NT2/D1 (cell line): ENCODE data around the gene GRIN1.
A peak's percentile ranks its signal among the peaks of the same experiment; 100 is the strongest.

ENCODE experiments used
- DNase-seq: peaks from one replicate; pipeline ENCODE4 v3.0.0-alpha.2; 2011; ENCODE audit warnings: low read depth, low spot score
- H3K27me3 ChIP-seq: 2 replicates; pipeline ENCODE4 v1.6.0; 2011; ENCODE audit warnings: mild to moderate bottlenecking; ENCODE audit not compliant: insufficient read length, insufficient read depth
- H3K36me3 ChIP-seq: 2 replicates; pipeline ENCODE4 v1.6.1; 2011; ENCODE audit warnings: mild to moderate bottlenecking, low read length, mixed read lengths; ENCODE audit not compliant: insufficient read depth, insufficient read length
- H3K4me1 ChIP-seq: 2 replicates; pipeline ENCODE4 v1.5.1; 2011; ENCODE audit not compliant: insufficient read depth, insufficient read length
- H3K4me3 ChIP-seq: 2 replicates; pipeline ENCODE4 v1.5.1; 2011; ENCODE audit warnings: low read depth; ENCODE audit not compliant: insufficient read length
- H3K9ac ChIP-seq: 2 replicates; pipeline ENCODE4 v1.6.0; 2011; ENCODE audit warnings: low read depth; ENCODE audit not compliant: insufficient read length
- H3K9me3 ChIP-seq: 2 replicates; pipeline ENCODE4 v1.5.1; 2011; ENCODE audit warnings: mild to moderate bottlenecking, low read length; ENCODE audit not compliant: insufficient read depth
- SUZ12 ChIP-seq: IDR thresholded peaks from 2 replicates; pipeline ENCODE4 v1.6.1; 2011; ENCODE audit not compliant: insufficient read length, insufficient read depth; ENCODE audit errors: extremely low read depth
- YY1 ChIP-seq: IDR thresholded peaks from 2 replicates; pipeline ENCODE4 v1.6.1; 2011; ENCODE audit not compliant: insufficient read length, insufficient read depth
- ZNF274 ChIP-seq: IDR thresholded peaks from 2 replicates; pipeline ENCODE4 v1.6.1; 2011; ENCODE audit warnings: mild to moderate bottlenecking, low read depth, low read length

GRIN1 gene

GRCh38 chr9:137204731-137205125 lies 65.8 kb downstream of the GRIN1 start:
- peaks cover 17% of the 10 kb centered on the region for H3K4me1 ChIP-seq
- H3K27me3 ChIP-seq, result no peaks in the 10 kb centered on the region
- no peak for DNase-seq
- TF ChIP-seq ZNF274, result no peak
- no peak for TF ChIP-seq YY1
- no peak for TF ChIP-seq SUZ12
- H3K9ac ChIP-seq, result peak overlapping the region; percentile 97
- no peaks in the 10 kb centered on the region for H3K9me3 ChIP-seq
- peaks cover 45% of the 10 kb centered on the region for H3K36me3 ChIP-seq
- H3K4me3 ChIP-seq, result peak overlapping the region; percentile 99

DNA sequence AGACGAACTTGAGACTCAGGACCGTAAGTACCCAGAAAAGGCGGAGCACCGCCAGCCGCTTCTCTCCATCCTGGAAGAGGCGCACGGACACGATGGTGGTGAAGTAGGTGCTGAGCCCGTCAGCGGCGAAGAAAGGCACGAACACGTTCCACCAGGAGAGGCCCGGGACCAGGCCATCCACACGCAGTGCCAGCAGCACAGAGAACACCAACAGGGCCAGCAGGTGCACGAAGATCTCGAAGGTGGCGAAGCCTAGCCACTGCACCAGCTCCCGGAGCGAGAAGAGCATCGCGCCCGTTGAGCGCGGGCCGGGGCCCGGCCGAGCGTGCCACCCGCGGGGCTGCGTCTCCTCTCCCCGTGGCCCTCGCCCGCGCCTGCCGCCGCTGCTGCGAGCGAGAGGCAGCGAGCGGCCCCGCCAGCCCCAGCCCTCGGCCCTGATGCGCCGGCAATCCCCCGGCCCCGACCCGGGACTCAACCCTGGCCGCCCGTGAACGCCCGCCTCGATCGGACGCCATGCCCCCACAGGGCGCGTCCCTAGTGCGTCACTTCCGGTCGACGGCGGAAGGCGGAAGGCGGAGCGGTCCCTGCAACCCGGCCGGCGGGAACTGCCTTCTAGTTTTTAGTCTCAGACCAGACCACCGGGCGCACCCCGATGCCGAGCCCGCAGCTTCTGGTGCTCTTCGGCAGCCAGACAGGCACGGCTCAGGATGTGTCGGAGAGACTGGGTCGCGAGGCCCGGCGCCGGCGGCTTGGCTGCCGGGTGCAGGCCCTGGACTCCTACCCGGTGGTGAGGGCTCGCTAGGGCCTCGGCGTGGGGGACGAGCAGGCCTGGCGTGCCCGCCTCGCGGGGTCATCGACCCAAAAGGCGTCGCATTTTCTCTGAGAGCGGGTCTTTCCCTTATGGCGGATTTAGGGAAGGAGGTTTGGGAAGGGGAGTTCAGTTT lies 66.4 kb downstream of the GRIN1 start, which contains the start of the genes NDOR1 and TMEM203:
TSS of gene NDOR1 (plus strand) at position 575 of the 944 bp plus-strand sequence. CDS start at position 653, 78 bp downstream.
TSS of gene TMEM203 (minus strand) at position 523 of the 944 bp plus-strand sequence. CDS start at position 289, 234 bp downstream.
- Histone ChIP-seq H3K9ac (peak within 1 kb of the TSS; percentile 97), H3K4me3 (peak within 1 kb of the TSS; percentile 99), H3K36me3 (peaks cover 51% of the 10 kb centered on the region), H3K4me1 (peaks cover 17% of the 10 kb centered on the region), H3K27me3 (no peaks in the 10 kb centered on the region), H3K9me3 (no peaks in the 10 kb centered on the region)
- TF ChIP-seq YY1 (peak; percentile 75), ZNF274 (no peak), SUZ12 (no peak)
- DNase-seq, result peak; percentile 82

DNA sequence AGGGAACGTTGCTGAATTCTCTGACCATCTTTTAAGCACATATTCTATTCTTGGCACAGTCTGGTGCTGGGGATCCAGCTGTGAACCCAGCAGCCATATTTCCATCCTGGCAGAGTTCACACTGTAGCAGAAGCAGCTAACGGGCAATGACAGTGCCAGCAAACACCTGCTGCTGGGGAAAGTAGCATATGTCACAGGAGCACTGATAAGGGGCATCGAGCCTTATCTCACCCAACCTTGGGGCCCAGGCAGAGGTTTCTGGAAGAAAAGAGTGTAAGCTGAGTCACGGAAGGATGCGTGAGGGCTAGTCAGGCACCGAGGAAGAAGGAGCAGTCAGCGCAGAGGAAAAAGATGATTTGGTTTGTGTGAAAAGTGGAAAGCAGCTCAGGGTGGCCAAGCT lies 67.6 kb downstream of the GRIN1 start:
- H3K36me3 ChIP-seq, result peaks cover 61% of the 10 kb centered on the region
- no peak for TF ChIP-seq SUZ12
- no peak for TF ChIP-seq YY1
- TF ChIP-seq ZNF274, result no peak
- peak overlapping the region; percentile 99 for H3K4me3 ChIP-seq
- no peaks in the 10 kb centered on the region for H3K9me3 ChIP-seq
- H3K27me3 ChIP-seq, result no peaks in the 10 kb centered on the region
- peak overlapping the region; percentile 62 for H3K9ac ChIP-seq
- DNase-seq, result no peak
- peaks cover 15% of the 10 kb centered on the region for H3K4me1 ChIP-seq

GRCh38 chr9:137211532-137211931 lies 72.6 kb downstream of the GRIN1 start:
- TF ChIP-seq YY1, result no peak
- TF ChIP-seq ZNF274, result no peak
- TF ChIP-seq SUZ12, result no peak
- no peak for DNase-seq

DNA sequence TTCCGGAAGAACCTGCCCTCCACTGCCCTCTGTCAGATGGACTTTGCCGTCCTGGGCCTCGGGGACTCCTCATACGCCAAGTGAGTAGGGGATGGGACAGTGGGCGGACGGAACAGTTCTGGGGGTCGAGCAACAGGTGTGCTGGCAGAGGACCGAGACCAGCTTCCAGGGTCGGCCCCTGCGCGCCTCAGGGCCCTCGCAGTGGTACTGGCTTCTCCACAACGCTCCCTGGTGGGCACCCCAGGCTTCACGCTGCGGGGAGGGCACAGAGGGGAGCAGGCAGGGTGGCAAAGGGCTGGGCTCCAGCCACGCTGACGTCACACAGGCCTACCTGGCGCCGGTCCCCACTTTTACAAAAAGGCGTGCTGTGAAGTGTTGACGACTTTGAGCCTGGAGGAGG lies 73.6 kb downstream of the GRIN1 start:
- H3K9ac ChIP-seq, result no peak overlapping the region
- H3K9me3 ChIP-seq, result no peaks in the 10 kb centered on the region
- no peaks in the 10 kb centered on the region for H3K27me3 ChIP-seq
- H3K36me3 ChIP-seq, result peaks cover 94% of the 10 kb centered on the region
- peaks cover 7% of the 10 kb centered on the region for H3K4me1 ChIP-seq
- DNase-seq, result no peak
- TF ChIP-seq ZNF274 (no peak), YY1 (no peak), SUZ12 (no peak)
- no peak overlapping the region for H3K4me3 ChIP-seq

More at GRCh38 chr9:137211532-137211931, 72.6 kb downstream of the GRIN1 start:
- no peak overlapping the region for H3K4me3 ChIP-seq
- H3K9ac ChIP-seq, result no peak overlapping the region
- no peaks in the 10 kb centered on the region for H3K9me3 ChIP-seq
- peaks cover 14% of the 10 kb centered on the region for H3K4me1 ChIP-seq
- peaks cover 94% of the 10 kb centered on the region for H3K36me3 ChIP-seq
- H3K27me3 ChIP-seq, result no peaks in the 10 kb centered on the region

DNA sequence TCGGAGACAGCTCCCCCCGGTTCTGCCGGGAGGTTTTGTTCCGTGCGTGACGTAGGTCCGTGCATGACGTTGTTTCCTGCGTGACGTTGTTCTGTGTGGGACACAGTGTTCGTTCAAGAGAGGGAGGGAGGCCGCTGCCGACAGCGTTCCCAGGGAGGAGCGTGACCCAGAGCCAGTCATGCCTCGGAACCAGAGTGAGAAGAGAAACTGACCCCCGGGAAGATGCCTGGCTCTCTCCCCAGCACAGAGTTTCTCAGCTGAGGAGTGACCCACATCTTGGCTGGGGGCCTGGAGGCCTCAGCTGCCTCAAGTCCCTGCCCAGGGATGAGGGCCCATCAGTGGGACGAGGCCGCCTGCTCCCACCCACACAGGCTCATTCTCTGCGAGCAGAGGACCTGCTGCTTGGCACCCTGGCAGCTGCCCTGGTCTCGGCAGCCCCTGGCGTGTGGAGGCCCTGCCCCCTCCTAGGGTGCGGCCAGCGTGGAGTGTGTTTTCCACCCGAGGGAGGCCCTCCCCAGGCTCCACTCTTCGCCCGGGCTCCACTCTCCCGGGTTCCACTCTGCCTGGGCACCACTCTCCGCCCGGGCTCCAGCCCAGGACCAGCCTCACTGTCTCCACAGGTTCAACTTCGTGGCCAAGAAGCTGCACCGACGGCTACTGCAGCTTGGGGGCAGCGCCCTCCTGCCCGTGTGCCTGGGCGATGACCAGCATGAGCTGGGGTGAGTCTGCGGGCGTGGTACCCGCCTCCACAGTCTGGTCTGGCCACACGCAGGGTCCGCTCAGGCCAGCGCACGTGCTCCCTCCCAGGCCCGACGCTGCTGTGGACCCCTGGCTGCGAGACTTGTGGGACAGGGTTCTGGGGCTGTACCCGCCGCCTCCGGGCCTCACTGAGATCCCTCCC lies 74.5 kb downstream of the GRIN1 start:
- DNase-seq, result no peak
- H3K27me3 ChIP-seq, result no peaks in the 10 kb centered on the region
- H3K36me3 ChIP-seq, result peaks cover 97% of the 10 kb centered on the region
- peaks cover 9% of the 10 kb centered on the region for H3K4me1 ChIP-seq
- TF ChIP-seq SUZ12 (no peak), YY1 (no peak), ZNF274 (no peak)
- no peaks in the 10 kb centered on the region for H3K9me3 ChIP-seq
- H3K4me3 ChIP-seq, result no peak overlapping the region
- H3K9ac ChIP-seq, result no peak overlapping the region
